HL-60/S4 treated with phorbol 12-myristate 13-acetate at 8.2 ng/mL for 4 days and 3 days (cell line): Measurements from ENCODE around the gene MAN1C1.

ENCODE experiments used
- in situ Hi-C: fragments of 300-500 bp; cut with MboI; formaldehyde crosslinking; loops from 2 replicates; pipeline ENCODE4 v1.15.0; 2022; ENCODE audit warnings: low sequenced_read_pairs

Gene MAN1C1

DNA sequence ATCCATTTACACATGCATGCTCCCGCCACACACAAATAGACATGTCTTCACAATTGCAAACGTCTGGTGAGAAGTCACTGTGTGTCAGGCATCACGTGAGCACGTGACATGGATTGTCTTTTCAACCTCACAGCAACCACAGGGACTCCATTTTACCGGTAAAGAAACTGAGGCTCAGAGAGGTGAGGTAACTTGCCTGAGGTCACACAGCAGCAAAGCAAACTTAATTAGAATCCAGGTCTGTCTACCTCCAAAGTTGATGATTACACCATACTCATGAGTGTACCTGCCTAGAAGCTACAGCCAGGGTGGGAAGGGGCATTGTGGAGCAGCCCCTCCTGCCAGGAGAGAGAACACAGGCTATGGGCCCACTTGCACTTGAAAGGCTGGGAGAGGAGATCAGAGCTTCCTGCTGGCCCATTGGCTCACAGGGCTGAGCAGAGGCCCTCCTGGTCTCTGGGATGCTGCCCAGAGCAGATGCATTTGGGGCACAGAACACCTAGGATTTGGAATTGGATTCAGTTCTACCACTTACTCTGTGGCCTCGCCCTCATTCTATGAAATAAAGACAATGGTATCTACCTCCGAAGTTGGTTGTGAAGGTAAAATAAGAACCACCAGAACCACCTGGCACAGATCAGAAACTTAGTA is 139.0 kb downstream of the MAN1C1 start:
- in situ Hi-C loops = no loop called here

DNA sequence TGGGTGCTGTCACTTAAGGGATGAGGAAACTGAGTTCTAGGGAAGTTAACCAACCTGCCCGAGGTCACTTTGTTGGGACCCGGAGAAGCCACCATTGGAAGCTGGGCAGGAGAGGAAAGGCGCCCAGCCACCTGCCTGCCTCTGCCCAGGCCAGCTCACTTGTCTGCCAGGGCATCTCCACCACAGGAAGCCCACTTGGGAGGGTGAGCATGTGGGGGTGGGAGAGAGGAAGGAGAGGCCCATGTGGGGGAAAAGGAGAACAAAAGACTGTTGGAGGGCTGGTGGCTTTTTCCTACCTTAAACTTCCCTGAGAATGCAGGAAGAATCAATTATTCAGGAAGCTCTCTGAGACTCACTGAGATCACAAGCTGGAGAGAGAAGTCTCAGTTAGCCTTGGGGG is 139.6 kb downstream of the MAN1C1 start:
- in situ Hi-C loops = no loop called here

DNA sequence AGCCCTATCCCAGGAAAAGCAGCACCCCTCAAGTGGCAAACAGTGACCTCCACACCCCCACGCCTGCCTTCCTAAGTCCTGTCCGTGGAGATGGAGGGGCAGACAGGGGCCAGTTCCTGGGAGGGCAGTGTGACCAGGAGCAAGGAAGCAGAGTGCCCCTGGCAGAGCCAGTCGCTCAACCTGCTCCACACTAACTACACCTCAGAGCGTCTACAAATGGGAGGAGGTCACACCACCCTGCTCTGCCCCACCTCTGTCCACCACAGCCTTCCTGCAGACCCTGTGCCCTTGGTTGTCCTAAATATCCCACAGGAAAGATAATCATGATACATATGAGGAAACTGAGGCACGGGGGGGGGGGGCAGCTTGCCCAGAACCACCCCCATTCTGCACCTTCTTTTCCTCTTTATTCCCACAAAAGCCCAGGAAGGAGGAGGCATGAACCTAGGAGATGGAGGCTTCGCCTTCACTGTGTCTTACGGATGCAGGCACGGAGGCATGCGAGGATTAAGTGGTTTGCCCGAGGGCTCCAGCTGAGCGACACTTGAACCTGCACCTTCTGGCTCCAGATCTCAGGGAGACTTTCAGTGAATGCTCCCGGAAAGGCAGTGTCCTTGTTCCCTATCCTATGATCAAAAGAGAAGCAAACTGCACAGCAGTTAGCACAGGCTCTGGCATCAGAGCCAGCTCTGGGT is 140.7 kb downstream of the MAN1C1 start:
- in situ Hi-C loops = no loop called here

DNA sequence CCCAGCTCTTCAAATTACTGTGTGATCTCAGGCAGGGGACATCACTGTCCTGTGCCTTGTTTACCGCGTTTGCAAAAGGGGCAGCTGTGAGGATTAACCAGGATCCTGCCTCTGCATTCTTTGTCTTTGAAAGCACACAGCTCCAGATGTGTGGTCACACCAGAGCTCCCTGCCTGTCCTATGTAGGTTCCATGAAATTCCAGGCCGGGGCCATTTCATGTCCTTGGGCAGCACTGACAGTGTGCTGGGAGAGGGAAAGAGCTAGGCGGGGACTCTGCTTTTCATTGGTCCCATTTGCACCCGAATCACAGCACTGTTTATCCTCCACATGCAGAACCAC is 141.2 kb downstream of the MAN1C1 start:
- in situ Hi-C loops = no loop called here

DNA sequence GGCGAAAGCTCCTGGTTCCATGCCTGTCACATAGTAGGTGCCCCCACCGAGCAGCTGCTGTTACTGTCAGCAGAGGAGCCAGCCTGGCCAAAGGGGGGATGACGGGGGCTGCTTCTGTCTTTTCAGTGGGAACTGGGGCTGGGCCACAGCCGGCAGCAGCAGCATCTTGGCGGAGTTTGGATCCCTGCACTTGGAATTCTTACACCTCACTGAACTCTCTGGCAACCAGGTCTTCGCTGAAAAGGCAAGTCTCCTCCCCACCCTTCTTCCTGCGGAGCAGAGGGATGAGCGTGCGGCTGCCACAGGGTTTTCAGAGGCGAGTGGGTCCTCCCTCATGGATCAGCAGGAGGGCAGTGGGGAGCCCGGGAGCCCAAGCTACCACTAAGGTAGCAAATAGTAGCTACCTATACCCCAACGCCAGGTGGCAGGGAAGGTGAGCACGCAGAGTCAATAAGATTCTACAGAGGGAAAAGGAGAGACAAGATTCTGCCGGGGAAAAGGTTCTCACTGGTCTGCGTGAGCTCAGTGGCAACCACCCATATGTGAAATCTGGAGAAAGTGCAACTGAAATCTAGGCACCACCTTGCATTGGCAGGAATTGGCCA is 142.0 kb downstream of the MAN1C1 start:
- in situ Hi-C loops = no loop called here

DNA sequence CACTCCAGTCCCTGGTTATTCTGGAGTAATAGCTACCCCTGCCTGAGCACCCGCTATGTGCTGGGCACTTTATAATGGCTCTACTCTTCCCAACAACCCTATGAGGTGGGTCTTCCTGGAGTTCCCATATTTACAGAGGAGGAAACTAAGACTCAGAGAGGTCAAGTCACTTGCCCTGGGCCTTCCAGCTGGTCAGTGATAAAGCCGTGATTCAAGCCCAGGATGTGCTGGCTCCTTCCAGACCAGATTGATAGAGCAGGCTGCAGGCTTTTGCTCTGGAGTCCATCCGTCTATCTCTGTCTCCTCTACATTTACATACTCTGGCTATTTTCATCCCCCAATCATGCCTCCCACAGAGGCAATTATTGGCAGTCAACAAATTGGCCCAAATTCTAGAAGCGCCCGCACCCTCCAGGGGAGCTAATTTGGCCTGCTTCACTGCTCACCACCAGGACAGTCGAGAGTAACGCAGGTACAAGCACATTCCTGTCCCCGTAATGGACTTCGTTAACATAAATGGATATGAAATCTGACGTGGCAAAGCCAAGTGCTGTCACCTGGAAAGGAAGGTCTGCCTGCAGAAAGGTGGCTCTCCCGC is 143.6 kb downstream of the MAN1C1 start:
- in situ Hi-C loops = no loop called here

DNA sequence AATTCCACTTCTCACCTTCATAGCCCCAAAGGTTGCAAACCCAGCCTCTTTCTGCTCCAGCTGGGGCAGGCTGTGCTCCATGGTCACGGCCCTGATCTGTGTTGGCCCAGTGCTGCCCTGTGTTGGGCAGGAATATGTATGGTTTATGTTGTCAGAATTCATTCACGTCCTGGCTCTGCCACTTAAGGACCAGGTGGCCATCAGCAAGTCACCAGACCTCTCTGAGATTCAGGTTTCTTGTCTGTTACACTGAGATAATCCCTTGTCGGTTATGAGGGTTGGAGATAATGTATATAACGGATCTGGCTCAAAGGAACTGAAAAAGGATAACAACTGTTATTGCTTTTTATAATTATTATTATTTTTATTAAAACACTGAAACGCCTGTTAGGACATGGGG is 144.3 kb downstream of the MAN1C1 start:
- in situ Hi-C loops = no loop called here

DNA sequence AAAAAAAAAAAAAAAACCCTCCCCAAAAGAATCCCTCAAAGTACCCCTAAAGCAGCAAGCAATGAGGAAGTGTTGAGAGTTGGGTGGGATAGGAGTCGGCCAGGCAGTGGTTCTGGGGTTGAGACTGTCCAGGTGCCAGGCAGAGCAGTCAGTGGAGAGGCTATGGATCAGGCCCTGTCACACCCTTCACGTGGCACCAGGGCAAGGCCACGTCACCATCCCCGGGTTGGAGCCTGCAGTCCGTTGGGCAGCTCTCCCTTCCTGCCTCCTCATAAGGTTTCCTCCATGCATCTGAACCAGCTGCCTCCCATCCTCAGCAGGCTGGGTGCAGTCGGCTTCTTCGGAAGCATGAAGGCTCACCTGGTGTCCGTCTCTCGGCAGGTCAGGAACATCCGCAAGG is 146.9 kb downstream of the MAN1C1 start:
- in situ Hi-C loops = no loop called here

DNA sequence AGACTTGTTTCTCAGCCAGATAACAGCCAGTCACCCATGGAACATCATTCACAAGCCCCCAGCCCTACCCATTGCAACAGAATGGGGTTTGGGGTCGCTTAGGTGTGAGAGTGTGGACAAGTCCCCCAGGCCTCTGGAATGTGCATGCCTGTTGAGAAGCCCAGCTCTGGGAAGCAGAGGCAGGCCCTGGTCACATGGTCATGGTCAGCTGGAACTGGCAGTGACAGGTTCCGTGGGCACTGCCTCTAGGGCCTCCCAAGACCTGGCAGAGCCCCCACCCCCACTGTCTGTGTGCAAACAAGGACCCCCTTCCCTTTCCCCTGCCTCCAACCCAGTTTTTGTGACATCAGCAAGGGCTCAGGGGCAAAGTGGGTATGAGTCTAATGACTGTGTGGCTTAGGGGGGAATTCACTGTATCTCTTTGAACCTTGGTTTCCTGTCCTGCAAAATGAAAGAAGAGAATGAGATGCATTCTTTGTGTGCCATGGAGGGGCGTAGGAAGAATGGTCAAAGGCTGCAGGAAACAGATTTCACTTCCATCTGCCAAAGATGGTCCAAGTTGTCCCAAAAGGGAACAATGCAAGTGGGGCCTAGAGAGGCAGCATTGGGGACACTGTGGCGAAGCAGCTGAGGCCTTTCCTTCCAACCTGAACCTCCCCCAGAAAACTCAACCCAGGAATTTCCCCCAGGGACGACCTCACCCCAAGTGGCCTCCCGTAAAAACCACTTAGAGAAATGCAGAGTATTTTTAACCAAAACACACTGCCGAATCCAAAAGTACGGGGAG is 148.7 kb downstream of the MAN1C1 start:
- in situ Hi-C loops = no loop called here

DNA sequence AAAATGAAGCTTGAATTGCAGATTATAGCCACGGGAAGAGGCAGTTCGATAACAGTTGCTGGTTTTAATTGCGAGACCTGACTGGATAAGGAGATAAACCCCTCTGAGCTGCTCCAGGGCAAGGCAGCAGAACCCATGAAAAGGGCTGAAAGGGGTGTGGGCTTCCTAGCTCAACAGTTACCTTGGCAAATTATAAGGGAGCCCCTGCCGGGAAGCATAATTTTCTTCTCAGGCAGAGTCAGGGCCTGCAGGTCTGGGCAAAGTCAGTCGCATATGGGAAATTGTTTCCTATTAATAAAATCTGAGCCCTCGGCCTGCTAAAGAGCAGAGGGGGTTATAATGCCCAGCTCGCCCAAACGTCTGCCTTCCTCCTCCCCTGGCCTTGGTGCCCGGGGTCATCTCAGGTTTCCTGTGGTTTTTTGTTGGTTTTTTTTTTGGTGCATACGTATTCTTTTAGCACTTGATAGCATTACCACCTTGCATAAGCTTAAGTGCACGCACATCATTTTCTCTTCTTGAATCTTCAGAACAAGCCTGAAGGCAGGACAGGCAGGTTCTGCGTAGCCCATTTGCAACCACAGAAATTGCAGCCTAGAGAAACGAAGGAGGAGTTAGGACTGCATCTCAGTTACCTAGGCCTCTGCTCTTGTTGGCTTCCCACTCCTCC is 149.5 kb downstream of the MAN1C1 start:
- in situ Hi-C loops = no loop called here

DNA sequence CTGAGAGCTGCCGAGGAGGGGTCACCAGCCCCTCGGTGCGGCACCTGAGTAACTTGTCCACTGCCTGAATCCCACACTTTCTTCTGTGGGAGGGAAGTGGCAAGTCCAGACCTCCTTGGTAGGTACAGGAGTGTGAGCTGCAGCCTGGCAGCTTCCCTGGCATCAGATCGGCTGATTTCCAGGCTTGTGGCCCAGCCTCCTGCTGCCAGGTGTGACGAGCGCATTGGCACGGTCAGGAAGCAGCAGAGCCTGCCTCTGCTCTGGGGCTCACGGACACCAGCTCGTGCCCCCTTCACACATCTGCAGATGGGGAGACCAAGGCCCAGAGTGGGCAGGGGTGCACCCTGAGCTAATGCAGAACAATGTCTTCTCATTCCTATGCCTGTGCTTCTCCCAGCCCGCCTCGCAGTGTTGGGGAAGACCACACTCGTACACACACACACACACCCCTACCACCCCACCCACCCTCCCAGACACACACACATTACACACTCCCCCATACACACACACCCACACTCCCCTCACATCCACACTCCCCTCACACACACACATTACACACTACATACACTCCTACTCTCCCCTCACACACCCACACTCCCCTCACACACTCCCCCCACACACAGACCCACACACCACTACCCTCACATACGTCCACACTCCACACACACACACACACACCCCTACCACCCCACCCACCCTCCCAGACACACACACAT is 150.3 kb downstream of the MAN1C1 start:
- in situ Hi-C loops = no loop called here

DNA sequence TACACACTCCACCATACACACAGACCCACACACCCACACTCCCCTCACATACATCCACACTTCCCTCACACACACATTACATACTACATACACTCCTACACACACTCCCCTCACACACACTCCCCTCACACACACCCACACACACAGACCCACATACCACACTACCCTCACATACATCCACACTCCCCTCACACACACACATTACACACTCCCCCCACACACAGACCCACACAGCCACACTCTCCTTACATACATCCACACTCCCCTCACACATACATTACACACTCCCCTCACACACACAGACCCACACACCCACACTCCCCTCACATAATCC is 150.8 kb downstream of the MAN1C1 start:
- in situ Hi-C loops = no loop called here

DNA sequence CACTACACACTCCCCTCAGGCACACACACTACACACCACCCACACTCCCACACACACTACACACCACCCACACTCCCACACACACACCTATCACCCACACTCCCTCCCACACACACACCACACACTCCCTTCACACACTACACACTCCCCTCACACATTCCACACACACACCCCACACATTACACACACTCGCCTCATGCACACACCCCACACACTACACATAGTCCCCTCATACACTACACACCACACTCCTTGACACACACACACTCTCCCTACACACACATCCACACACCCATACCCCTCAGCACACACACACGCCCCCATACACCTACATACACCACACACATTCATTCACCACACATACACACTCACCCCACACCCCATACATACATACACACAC is 152.4 kb downstream of the MAN1C1 start:
- in situ Hi-C loops = no loop called here

DNA sequence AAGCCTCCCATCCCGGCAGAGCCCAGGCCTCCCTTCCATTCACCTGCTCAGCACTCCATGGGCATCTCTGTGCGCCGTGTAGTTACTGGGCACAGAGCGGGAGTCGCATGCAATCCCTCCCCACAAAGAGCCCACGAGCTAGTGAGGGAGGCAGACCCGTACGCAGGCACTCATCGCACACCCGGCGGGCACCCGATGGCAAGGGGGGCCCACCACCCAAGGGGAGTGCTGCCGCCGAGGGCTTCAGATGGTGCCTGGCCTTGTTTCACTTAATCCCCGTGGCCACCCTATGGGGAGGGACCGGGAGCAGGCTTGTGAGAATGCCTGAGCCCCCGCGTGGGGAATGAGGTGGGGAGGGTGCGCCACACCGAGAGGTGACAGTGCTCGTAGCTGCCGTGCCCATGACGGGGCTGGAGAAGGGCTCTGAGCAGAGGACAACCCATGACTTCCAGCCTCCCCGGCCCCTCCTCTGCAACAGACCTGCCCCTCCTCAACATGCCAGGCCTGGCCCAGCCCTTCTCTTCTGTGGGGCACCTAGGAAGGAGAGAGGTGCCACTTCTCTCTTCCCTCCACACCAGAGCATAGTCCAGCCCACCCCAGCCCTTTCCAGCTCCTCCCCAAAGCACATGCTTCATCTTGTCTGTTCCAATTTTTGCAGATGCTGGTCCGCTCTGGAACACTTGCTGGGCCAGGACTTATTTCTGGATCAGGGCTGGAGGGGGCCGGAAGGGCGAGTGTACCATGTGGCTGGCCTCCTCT is 153.2 kb downstream of the MAN1C1 start:
- in situ Hi-C loops = no loop called here

DNA sequence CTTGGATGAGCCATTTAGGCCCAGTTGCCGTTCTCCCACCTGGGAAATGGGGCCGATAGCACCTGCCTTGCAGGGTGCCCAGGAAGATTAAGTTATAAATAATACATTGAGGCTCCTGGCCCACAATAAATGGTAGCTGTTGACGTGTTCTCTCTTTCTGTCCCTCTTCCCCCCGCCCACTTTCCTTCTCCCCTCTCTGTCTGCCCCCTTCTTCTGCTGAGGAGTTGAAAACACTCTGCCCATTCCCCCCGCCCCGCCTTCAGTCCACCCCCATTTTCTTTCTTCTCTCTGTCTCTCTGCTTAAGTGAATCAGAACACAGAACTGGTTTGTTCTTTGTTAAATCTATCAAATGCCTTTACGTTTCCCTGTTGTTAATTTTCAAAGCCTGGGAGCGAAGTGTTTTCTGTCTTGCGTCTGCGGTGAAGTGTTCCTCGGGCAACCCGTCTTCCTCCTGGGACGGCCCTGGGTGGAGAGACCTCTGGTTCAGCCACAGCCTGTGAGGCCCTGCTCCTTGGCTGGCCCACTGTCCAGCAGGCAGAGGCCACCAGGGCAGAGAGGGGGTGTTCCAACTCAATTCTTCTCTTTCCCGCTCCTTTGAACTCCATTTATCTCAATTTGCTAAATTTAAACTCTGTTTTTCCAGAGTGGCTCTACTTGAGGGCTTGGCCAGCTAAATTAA is 154.1 kb downstream of the MAN1C1 start:
- in situ Hi-C loops = no loop called here

DNA sequence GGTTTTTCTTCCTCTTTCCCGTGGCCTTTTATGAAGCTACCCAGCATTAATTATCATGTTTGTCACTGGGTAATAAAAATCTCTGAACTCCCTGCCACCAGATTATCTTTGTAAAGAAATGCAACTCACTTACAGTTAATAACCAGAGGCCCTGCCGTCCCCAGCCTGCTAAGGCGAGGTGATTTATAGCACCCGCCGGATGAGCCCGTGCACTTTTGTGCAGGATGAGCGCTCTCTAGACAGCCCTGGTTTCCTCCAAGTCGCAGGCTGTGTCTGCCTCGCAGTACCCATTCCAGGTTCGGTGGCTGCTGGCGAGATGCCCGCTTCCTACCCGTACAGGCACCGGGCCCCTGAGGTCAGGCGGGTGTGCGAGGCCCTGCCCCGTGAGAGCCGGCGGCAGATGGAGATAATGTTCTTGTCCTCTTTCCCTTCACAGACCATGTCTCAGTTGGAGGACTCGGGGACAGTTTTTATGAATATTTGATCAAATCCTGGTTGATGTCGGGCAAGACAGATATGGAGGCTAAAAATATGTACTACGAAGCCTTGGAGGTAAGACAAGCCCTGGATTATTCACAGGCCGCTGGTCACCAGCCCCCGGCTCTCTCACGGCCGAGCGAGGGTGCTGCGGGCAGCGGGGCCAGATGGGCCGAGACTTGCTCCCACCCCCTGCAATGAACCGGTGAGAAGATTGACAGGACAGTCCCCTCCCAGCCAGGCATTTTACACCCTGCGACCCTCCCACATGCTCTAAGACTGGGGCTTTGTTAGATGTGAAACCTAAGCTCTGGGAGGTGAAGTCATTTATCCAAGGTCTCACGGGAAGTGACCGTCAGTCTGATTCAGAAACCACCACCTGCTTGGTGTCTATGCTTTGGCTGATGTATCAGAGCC is 154.9 kb downstream of the MAN1C1 start:
- in situ Hi-C loops = no loop called here

DNA sequence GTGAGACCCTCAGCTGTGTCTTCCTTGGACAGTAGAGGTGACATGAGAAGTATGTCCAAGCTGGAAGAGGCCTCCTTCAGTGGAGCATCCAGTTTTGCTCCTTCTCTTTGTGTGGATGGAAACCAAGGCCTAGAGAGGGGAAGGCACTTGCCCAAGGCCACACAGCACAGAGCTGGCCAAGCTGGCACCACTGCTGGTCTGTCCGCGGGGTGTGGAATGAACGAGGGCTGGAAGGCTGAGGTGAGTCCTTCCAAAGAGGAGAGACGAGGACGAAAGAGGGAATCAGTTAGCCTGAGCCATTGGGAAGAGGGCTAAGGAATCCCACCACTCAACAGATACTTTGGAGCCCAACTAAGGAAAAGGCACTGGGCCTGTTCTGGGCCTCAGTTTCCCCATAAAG is 155.6 kb downstream of the MAN1C1 start:
- in situ Hi-C loops = no loop called here

DNA sequence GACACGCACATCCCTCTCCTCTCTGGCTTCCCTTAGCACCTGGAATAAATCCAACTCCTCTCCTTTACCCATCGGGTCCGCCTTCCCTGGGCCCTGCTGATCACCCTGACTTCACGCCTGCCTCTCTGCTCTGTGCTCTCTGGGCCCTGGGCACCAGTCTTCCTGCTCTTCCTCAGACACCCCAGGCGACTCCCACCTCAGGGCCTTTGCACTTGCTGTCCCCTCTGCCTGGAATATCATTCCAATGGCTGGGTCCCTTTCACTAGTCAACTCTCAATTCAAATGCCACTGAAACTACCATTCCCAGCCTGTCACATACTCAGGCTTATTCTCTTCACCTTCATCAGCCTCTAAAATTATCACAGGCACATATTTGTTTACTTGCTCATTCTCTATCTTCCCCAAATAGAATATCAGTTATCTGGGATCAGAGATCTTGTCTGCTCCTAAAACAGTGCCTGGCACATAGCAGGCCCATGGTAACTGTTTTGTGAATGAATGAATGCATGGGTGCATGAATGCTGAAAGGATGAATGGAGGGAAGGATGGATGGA is 156.2 kb downstream of the MAN1C1 start:
- in situ Hi-C loops = no loop called here
